GM19099 (cell line): ENCODE data around the gene AVP.

ENCODE experiments used
- POLR2A ChIP-seq: IDR thresholded peaks from 3 replicates; pipeline ENCODE4 v1.6.1; 2011; ENCODE audit warnings: low read depth; ENCODE audit not compliant: insufficient read length; ENCODE audit errors: extremely low read depth

The AVP gene

DNA sequence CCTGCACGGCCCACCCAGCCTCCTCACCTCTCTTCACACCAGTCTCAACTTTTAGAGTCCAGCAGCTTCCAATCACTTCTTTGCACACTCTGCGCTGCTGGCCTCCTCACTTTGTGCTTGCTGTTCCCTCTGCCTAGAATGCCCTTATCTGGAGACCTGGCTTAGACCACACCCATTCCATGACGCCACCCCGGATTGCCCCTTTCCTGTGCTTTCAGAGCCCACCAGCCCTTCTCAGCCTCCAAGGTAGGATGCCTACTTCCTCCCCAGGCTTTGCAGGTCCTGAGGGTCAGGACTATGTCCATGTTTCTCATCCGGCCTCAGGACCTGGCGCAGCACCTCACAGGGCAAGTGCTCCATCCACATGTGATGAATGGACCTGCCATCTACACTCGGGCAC lies 27.0 kb upstream of the AVP start:
- TF ChIP-seq POLR2A = no peak

DNA sequence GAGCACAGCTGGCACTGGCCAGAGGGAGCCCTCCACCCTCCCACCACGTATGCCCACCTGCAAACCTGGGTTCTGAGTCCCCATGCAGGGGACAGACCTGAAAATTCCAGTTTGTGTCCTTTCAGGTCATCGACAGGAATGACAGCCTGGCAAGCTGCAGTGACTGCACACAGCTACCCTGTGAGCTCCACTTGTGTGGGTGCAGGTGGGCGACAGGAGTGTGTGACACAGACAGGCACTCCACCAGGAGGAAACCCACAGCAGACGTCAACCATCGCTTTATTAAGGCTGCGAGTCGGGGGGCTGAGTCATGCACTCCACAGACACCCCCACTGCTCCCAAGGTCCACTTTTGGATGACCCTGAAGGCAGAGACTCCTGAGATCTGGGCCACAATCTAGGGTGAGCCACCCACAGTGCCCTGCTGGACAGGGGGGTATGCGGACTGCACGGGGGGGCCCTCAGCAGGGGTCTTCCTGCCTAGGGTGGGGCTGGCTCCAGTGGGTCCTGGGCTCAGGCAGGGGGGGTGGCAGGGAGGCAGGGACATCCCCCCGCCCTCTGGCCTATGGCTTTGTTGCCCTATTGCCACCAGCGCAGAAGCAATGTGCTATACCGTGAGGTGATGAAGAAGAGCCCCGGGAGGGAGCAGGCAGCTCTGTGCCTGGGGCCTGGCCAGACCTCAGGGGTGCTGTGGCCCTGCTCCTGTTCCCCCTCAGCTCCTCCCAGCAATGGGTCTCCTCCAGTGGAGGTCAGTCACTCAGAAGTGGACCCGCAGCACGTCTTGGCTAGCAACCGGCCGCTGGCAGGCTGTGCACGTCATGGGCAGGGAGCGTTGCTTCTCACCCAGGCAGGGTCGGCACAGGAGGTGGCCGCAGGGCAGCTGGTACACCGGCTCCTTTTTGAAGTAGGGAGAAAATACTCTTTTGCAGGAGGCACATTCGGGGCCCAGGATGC lies 25.1 kb upstream of the AVP start:
- no peak for TF ChIP-seq POLR2A

DNA sequence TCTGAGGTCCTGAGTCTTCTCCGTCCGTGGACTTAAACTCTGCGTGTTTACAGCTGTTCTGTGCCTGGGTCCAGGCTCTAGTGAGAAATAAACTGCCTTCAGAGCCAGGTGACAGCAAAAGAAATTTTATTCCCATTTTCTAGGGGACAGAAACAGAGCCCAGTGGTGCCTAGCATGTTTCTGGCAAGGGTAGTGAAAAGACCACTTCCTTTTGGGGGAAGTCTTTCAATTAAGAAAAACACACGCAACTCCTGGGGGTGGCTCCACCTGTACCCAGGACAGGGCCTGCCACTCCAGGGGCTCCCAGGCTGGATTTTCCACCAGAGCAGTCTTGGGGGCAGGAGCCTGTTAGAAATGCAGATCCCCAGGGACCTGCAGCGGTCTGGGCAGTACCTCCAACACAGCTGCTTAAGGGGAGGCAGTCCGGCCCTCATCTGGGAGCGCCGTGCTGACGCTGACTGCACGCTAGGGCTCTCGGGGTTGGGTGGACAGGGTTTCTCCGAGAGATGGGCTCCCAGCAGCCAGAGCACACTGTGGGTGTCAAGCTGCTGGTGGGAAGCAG lies 23.0 kb upstream of the AVP start:
- TF ChIP-seq POLR2A = no peak

DNA sequence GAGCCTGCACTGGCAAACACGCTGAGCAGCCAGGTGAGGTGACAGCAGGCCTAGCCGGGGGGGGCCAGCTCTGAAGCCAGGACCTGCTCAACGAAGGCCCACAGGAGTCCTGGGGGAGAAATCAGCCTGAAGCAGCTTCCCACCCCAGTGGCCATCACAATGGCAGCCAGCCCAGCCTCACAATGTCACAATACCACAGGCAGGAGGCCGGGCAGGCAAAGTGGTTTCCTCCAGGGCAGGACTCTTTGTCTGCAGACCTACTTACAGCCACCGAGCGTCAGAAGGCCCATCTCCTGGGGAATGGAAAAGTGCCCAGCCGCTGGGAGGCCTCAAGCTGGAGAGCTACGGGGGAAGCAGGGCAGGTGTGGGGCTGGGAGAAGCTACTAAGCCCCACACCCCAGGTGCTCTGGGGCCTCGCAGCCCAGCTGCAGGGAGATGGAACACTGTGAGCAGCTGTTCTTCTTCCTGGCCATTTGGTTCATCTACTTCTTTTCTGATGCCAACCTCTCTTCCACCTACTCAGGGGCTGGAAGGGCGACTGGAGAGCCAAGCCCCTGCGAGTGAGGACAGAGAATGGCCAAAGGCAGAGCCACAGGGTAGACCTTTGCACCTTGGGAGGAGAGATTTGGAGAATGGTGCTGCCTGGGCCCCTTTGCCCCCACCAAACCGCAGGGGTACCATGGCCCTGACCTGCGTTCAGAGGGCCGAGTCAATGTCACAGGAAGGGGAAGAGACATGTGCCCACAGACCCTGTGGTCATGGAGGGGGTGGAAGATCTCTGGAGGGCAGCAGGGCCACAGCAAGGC lies 22.3 kb upstream of the AVP start:
- TF ChIP-seq POLR2A = no peak

DNA sequence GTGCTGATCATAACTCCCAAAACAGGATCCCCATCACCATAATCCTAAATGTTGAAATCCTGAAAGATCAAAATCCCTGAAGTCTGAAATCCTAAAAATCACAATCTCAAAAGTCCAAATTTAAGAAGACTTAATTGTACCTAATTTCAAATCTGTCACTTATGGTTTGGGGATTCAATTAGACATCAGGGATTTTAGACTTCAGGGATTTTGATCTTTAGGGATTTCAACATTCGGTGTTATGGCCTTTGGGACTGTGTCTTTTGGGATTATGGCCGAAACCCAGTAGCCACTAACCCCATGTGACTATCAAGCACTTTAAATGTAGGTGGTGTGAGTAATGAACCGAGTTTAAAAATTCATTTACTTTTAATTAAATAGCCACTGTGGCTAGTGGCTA lies 21.7 kb upstream of the AVP start:
- no peak for TF ChIP-seq POLR2A

DNA sequence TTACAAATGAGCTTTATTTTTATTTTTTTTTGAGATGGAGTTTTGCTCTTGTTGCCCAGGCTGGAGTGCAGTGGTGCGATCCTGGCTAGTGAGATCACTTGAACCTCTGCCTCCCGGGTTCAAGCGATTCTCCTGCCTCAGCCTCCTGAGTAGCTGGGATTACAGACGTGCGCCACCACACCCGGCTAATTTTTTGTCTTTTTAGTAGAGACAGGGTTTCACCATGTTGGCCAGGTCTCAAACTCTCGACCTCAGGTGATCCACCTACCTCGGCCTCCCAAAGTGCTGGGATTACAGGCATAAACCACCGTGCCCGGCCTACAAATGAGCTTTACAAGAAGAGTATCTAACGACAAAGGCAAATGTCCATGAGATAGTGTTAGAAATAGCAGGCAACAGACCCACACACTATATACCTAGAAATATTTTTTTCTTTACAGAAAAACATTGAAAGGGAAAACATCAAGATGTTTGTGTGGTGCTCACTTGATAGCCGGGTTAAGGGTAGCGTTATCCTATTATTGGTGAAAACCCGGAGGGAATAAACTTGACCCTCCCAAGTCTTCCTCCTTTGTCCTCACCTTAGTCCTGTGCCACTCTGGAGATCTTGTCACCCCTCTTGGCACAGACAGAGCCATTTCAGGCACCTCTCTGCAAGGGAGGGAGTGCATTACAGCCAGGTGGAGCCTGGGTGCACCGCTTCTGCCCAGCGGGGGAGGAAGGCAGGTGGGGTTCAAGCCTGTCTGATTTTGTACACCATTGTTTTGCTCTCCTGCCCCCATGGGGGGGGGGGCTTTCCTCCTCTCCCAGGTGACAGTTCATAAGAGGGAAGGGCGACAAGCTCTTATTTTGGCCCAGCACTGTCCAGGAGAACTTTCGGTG lies 21.0 kb upstream of the AVP start:
- TF ChIP-seq POLR2A = no peak

DNA sequence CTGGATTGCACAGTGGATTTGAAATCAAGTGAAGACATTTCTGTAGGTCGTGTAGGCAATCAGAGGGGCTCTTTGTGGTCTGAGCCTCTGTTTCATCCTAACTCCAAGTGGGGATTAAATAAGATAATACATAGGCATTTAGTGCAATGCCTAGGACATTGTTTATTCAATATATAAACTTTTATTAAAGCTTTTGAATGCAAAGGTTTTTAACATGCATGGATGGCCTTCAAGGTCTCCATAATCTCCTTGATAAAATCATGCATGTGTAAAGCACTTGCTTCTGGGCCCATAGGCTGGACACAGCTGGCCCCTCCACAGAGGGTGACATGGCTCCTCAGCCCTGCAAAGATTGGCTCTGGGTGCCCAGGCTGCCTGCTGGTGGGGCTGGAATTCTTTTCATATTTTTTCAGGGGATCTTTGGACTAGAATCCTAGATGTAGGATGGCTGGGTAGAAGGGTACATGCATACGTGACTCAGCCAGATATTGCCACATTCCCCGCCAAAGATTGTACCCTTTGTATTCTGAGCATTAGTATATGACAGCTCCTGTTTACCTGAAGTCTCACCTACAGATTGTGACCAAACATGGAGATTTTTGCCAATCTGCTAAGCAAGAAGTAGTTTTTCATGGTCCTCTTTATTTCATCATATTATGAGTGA lies 19.0 kb upstream of the AVP start:
- TF ChIP-seq POLR2A = no peak

DNA sequence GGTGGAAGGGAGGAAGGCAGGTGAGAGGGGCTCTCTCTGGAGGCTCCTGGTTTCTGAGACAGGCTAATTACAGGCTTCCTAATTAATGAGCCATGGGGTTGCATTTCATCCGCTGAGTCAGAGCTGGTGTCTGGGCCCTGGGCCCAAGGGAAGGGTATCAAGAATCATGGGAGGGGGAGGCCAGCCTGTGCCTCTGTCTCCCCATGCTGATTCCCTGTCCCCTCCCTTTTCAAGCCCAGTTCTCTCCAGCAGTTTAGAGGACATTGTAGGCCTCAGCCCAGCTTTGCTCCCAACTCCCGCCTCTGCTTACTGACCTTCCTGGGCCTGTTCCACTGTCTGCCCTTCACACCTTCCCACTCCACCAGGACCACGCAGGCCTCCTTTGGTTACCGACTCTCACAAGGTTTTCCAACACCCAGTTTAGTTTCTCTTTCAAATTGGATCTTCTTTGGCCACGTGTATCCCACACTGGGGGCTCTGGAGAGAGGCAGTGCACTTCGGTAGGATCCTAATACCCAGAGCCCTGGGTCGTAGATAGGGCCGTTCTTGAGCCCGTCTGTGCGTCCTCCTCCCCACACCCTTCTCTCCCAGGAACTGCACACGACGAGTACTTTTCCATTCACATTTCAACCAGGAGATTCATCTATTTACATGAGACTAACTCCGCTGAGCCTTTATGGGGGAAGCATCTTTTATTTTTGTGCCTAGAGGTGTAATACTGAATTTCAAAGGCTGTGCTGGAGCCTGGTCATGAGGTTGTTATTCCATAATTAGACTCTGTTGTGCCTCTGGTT lies 18.2 kb upstream of the AVP start:
- TF ChIP-seq POLR2A = no peak

DNA sequence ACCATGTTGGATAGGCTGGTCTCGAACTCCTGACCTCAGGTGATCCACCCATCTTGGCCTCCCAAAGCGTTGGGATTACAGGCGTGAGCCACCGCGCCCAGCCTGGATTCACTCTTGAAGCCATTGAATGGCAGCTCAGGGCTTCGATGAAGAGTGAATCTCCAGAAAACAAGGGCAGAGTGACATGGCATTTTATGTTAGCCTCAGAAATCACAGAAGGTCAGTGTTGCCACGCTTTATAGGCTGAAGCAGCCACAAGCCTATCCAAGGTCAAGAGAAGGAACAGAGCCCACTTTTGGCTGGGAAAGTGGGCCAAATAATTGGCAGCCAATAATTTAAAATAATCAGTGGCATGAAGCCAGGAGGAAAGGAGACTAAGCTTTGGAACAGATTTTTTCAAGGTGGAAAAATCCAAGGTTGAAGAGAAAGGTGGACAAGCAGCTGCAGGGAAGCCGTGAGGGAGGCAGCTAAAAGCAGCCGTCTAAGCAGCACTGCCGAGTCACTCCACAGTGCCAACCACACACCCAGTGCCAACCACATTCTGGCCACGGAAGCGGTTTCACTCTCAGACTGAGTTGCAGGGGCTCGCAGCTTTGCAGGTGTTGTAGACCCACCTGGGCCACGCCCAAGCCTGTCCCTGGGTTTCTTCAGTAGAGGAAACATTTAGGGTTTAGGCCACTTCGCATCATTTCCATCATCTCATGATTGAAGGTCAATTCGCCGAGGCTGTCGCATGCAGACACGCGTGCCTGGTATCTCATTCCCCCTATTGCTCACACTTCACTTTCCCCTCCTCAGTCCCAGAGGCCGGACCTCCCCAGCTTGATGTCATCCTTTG lies 17.4 kb upstream of the AVP start:
- TF ChIP-seq POLR2A = no peak

DNA sequence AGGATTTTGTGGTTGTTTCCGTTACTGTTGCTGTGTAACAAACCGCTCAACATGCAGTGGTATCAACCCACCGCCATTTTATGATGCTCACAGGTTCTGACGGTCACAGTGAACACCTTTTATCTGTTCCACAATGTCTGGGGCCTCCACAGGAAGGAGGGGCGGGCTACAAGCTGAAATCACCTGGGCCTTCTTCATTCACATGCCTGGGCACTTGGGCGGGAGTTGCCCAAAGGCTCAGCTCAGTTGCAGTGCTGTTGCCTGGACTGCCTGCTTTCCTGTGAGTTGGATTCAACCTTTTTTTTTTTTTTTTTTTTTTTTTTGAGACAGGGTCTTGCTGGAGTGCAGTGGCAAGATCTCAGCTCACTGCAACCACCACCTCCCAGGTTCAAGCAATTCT lies 16.7 kb upstream of the AVP start:
- no peak for TF ChIP-seq POLR2A

DNA sequence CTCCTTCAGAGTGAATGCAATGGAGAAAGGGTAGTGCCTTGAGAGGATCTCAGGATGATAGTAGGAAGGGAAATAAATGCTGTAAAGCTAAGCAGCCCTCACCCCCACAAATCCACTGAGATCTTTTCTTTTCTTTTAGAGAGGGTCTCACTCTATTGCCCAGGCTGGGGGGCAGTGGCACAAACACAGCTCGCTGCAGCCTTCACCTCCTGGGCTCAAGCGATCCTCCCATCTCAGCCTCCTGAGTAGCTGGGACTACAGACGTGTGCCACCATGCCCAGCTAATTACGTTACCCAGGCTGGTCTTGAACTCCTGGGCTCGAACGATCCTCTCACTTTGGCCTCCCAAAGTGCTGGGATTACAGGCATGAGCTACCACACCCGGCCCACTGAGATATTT lies 16.0 kb upstream of the AVP start:
- no peak for TF ChIP-seq POLR2A

DNA sequence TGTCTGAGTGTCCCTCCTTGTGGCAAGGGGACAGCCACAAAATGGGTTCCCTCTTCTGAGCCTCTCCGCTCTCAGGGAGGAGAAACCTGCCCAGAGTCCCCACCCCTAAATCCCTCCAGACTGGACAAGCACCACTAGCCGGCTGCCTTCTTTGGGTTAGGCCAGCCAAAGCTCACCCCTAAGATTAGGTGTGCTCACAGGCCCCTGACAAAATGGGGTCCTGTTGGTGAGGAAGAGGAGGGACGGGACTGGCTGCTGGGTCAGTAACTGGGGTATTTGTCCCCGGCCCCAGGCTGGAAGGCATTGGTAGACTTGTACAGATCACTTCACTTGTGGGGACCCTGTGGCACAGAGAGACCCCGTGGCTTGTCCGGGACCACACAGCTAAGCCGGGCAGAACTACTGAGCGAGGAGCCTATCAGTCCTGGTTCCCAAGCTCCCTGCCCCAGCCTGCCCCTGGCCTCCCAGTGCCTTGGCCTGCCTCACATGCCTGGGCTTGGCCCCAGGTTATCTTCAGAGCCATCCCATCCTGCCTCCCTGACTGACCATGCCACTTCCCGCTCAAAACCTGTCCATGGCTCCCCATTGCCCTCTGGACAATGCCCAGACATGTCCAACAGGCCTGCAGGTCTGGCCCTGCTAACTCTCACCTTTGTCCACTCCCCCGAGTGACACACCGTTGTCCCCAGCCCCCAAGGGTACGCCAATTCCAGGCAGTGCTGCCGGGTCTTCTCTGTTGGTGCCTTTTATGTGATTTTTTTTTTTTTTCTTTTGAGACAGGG lies 10.5 kb upstream of the AVP start:
- no peak for TF ChIP-seq POLR2A
